H1 (cell line): ENCODE measurements around the gene TBC1D22A. TPM values are rescaled to one million over a fixed set of nuclear protein-coding genes. Genes with fewer than 3 reads are reported as not detected.

Experiments used
- CTCF ChIA-PET: fragments of 300-600 bp; sonication (Branson Sonifier 250); formaldehyde crosslinking; loops from one replicate; lab custom pipeline; 2021; ENCODE audit not compliant: partially characterized antibody; lab: Charles Lee
- POLR2A ChIA-PET: fragments of 300-600 bp; sonication (Branson Sonifier 250); formaldehyde crosslinking; loops from one replicate; lab custom pipeline; 2021; ENCODE audit warnings: inconsistent platforms; ENCODE audit not compliant: partially characterized antibody; lab: Charles Lee
- DNase-seq, 2 experiments: peaks; one replicate each; pipeline versions ENCODE4 v3.0.0 to v3.0.0-alpha.2; 2010 to 2022; ENCODE audit warnings: low spot score in 2 of 2, low read depth in 1 of 2, mixed read lengths in 1 of 2
- FAIRE-seq: peaks from 2 replicates; lab custom pipeline; 2011; peaks lifted over from hg19 to GRCh38; lab: Jason Lieb, UNC
- H2AFZ ChIP-seq: 2 replicates; pipeline ENCODE4 v1.8.1; 2012; ENCODE audit warnings: low read length, inconsistent platforms
- H2AK5ac ChIP-seq: 2 replicates; pipeline ENCODE4 v1.6.1; 2013; ENCODE audit warnings: low read depth, low read length
- H2BK120ac ChIP-seq: replicated peaks from 2 replicates; pipeline ENCODE3; 2013; ENCODE audit warnings: low read depth, low read length, inconsistent platforms
- H2BK12ac ChIP-seq: 2 replicates; pipeline ENCODE4 v1.6.1; 2013; ENCODE audit warnings: low read depth, low read length
- H2BK15ac ChIP-seq: 2 replicates; pipeline ENCODE4 v1.6.1; 2013; ENCODE audit warnings: low read length
- H2BK20ac ChIP-seq: 2 replicates; pipeline ENCODE4 v1.6.1; 2013; ENCODE audit warnings: low read length
- H2BK5ac ChIP-seq: 2 replicates; pipeline ENCODE4 v1.6.1; 2013; ENCODE audit warnings: low read depth, low read length
- H3K14ac ChIP-seq: 2 replicates; pipeline ENCODE4 v1.6.1; 2013; ENCODE audit warnings: inconsistent platforms; ENCODE audit not compliant: insufficient read length
- H3K18ac ChIP-seq: 2 replicates; pipeline ENCODE4 v1.6.1; 2013; ENCODE audit warnings: low read length; ENCODE audit errors: extremely low read depth
- H3K23ac ChIP-seq: 2 replicates; pipeline ENCODE4 v1.6.1; 2013; ENCODE audit warnings: inconsistent platforms; ENCODE audit not compliant: insufficient read length
- H3K23me2 ChIP-seq: 2 replicates; pipeline ENCODE4 v1.6.1; 2013; ENCODE audit warnings: low read depth, low read length
- H3K27ac ChIP-seq: 2 replicates; pipeline ENCODE4 v1.6.1; 2011; ENCODE audit warnings: low read depth, low read length, inconsistent platforms
- H3K27me3 ChIP-seq, 4 experiments: replicated peaks in 1 of 4; 1 replicate in 1 of 4; 2 replicates in 3 of 4; pipeline versions ENCODE4 v1.6.1 to v1.8.1; 2011 to 2013; ENCODE audit warnings: low read length in 3 of 4, mild to moderate bottlenecking in 3 of 4, inconsistent platforms in 2 of 4, mixed read lengths in 2 of 4, moderate library complexity in 1 of 4; ENCODE audit not compliant: control insufficient read depth in 3 of 4, insufficient read depth in 3 of 4; ENCODE audit errors: extremely low read depth in 1 of 4
- H3K36me3 ChIP-seq, 4 experiments: 2 replicates each; pipeline versions ENCODE4 v1.6.1 to v1.8.1; 2011 to 2013; ENCODE audit warnings: mild to moderate bottlenecking in 4 of 4, low read length in 3 of 4, moderate library complexity in 2 of 4, control low read depth in 1 of 4, inconsistent platforms in 1 of 4; ENCODE audit not compliant: insufficient read depth in 4 of 4, control insufficient read depth in 2 of 4
- H3K4ac ChIP-seq: replicated peaks from 2 replicates; pipeline ENCODE3; 2013; ENCODE audit warnings: low read length, low read depth, mixed read lengths, inconsistent platforms; ENCODE audit not compliant: insufficient read length
- H3K4me1 ChIP-seq, 4 experiments: replicated peaks in 1 of 4; 1 replicate in 1 of 4; 2 replicates in 3 of 4; pipeline versions ENCODE4 v1.6.1 to v1.8.1; 2011 to 2013; ENCODE audit warnings: low read length in 3 of 4, inconsistent platforms in 2 of 4, mixed read lengths in 1 of 4; ENCODE audit not compliant: insufficient read depth in 4 of 4, control insufficient read depth in 3 of 4
- H3K4me2 ChIP-seq, 2 experiments: 2 replicates each; pipeline versions ENCODE4 v1.6.1 to v1.8.1; 2011 to 2013; ENCODE audit warnings: low read depth in 2 of 2, low read length in 2 of 2, control low read depth in 1 of 2, inconsistent platforms in 1 of 2, mild to moderate bottlenecking in 1 of 2; ENCODE audit not compliant: insufficient read depth in 1 of 2
- H3K4me3 ChIP-seq, 4 experiments: fragments of 200-600, 300-600 bp in 1 of 4; sonication (generic), shearing (Covaris generic), sonication (Bioruptor Twin) in 1 of 4; 2 replicates each; pipeline versions ENCODE4 v1.5.1 to v1.8.1; 2011 to 2016; ENCODE audit warnings: low read length in 4 of 4, low read depth in 3 of 4, control low read depth in 2 of 4, inconsistent platforms in 2 of 4, mild to moderate bottlenecking in 2 of 4, mixed read lengths in 1 of 4, moderate library complexity in 1 of 4; ENCODE audit not compliant: insufficient read depth in 2 of 4; ENCODE audit errors: extremely low read depth in 1 of 4
- H3K56ac ChIP-seq: replicated peaks from 2 replicates; pipeline ENCODE3; 2013; ENCODE audit warnings: low read depth, mild to moderate bottlenecking, mixed read lengths, low read length, inconsistent platforms; ENCODE audit not compliant: insufficient read length
- H3K79me1 ChIP-seq: 2 replicates; pipeline ENCODE4 v1.6.1; 2013; ENCODE audit warnings: low read depth, low read length, control low read depth
- H3K79me2 ChIP-seq, 2 experiments: 2 replicates each; pipeline versions ENCODE4 v1.6.1 to v1.8.1; 2012 to 2013; ENCODE audit warnings: low read length in 2 of 2, mild to moderate bottlenecking in 2 of 2, inconsistent platforms in 1 of 2; ENCODE audit not compliant: insufficient read depth in 2 of 2, control insufficient read depth in 1 of 2
- H3K9ac ChIP-seq, 4 experiments: replicated peaks in 1 of 4; 1 replicate in 1 of 4; 2 replicates in 3 of 4; pipeline versions ENCODE4 v1.6.1 to v1.8.1; 2011 to 2013; ENCODE audit warnings: low read depth in 3 of 4, low read length in 3 of 4, control low read depth in 2 of 4, mild to moderate bottlenecking in 2 of 4, moderate library complexity in 2 of 4, inconsistent platforms in 1 of 4; ENCODE audit errors: extremely low read depth in 1 of 4
- H3K9me3 ChIP-seq, 2 experiments: 2 replicates each; pipeline versions ENCODE4 v1.6.1 to v1.8.1; 2012 to 2013; ENCODE audit warnings: mild to moderate bottlenecking in 2 of 2, moderate library complexity in 2 of 2, control low read depth in 1 of 2, inconsistent platforms in 1 of 2, low read depth in 1 of 2, low read length in 1 of 2, mixed read lengths in 1 of 2; ENCODE audit not compliant: insufficient read depth in 2 of 2
- H4K20me1 ChIP-seq, 2 experiments: replicated peaks in 1 of 2; 2 replicates each; pipeline versions ENCODE3 to v1.8.1; 2011 to 2013; ENCODE audit warnings: inconsistent platforms in 2 of 2, low read length in 2 of 2, mild to moderate bottlenecking in 1 of 2; ENCODE audit not compliant: insufficient read depth in 2 of 2, control insufficient read depth in 1 of 2
- H4K5ac ChIP-seq: 2 replicates; pipeline ENCODE4 v1.6.1; 2013; ENCODE audit warnings: low read length, low read depth, mixed read lengths, inconsistent platforms; ENCODE audit not compliant: insufficient read length
- H4K8ac ChIP-seq: 2 replicates; pipeline ENCODE4 v1.8.0; 2013; ENCODE audit warnings: mild to moderate bottlenecking, moderate library complexity, low read length, inconsistent platforms; ENCODE audit not compliant: insufficient read depth; ENCODE audit errors: extremely low read depth
- H4K91ac ChIP-seq: replicated peaks from 2 replicates; pipeline ENCODE3; 2013; ENCODE audit warnings: low read length, mixed read lengths, inconsistent platforms; ENCODE audit not compliant: insufficient read length
- CREB1 ChIP-seq: IDR thresholded peaks from 2 replicates; pipeline ENCODE4 v1.6.1; 2012; ENCODE audit warnings: inconsistent platforms
- HDAC6 ChIP-seq: IDR thresholded peaks from one replicate; pipeline ENCODE4 v1.7.1; 2012; ENCODE audit warnings: low read depth, mild to moderate bottlenecking, inconsistent platforms, low read length, moderate library complexity
- KDM1A ChIP-seq: fragments of 200-600, 300-600 bp; sonication (generic); IDR thresholded peaks from 2 replicates; pipeline ENCODE4 v1.7.1; 2016; ENCODE audit warnings: mild to moderate bottlenecking, low read length, borderline replicate concordance
- KDM5A ChIP-seq: fragments of 200-600 bp; IDR thresholded peaks from 2 replicates; pipeline ENCODE4 v1.7.1; 2012; ENCODE audit warnings: mild to moderate bottlenecking, low read length, inconsistent platforms, mixed read lengths
- NRF1 ChIP-seq: IDR thresholded peaks from 2 replicates; pipeline ENCODE4 v1.6.1; 2011; ENCODE audit warnings: mild to moderate bottlenecking, low read depth, low read length, improper control_type of control experiment
- PHF8 ChIP-seq: fragments of 200-600 bp; sonication (generic); conservative IDR thresholded peaks from 2 replicates; pipeline ENCODE4 v1.7.1; 2012; ENCODE audit warnings: low read depth, mild to moderate bottlenecking, inconsistent platforms, low read length, moderate library complexity
- POLR2A ChIP-seq, 2 experiments: IDR thresholded peaks; 1 replicate in 1 of 2; 2 replicates in 1 of 2; pipeline ENCODE4 v1.6.1; 2011; ENCODE audit warnings: low read depth in 2 of 2, low read length in 2 of 2, mild to moderate bottlenecking in 2 of 2; ENCODE audit errors: control extremely low read depth in 1 of 2
- POLR2AphosphoS5 ChIP-seq: IDR thresholded peaks from 2 replicates; pipeline ENCODE4 v1.6.1; 2011; ENCODE audit warnings: low read depth, low read length
- RAD21 ChIP-seq, 2 experiments: IDR thresholded peaks in 1 of 2; conservative IDR thresholded peaks in 1 of 2; 2 replicates each; pipeline ENCODE4 v1.6.1; 2011; ENCODE audit warnings: low read depth in 2 of 2, low read length in 2 of 2, improper control_type of control experiment in 1 of 2, inconsistent platforms in 1 of 2, mild to moderate bottlenecking in 1 of 2, moderate library complexity in 1 of 2
- YY1 ChIP-seq: IDR thresholded peaks from 2 replicates; pipeline ENCODE4 v1.6.1; 2011; ENCODE audit warnings: low read depth, mild to moderate bottlenecking, low read length
- WGBS, 2 experiments: shearing (Covaris generic) in 1 of 2; methylation state at CpG; one replicate each; pipeline versions ENCODE4 v1.1.6 to v1.1.7; 2013 to 2015; ENCODE audit warnings: low lambda C conversion rate in 2 of 2, mixed read lengths in 2 of 2, inconsistent platforms in 1 of 2, low coverage in 1 of 2, missing lambda C conversion rate in 1 of 2; ENCODE audit not compliant: insufficient replicate concordance in 2 of 2, insufficient coverage in 1 of 2, insufficient read length in 1 of 2; ENCODE audit errors: extremely low coverage in 1 of 2, missing lambda C conversion rate in 1 of 2; 5-methylcytosine and 5-hydroxymethylcytosine counted together
- polyA plus RNA-seq, 7 experiments: library from polyadenylated mRNA; depleted of rRNA in 3 of 7; stranded (reverse) in 5 of 7; unstranded in 2 of 7; fragments of >200 nt in 5 of 7; fragments of 200-250 nt in 2 of 7; gene quantifications; 1 replicate in 5 of 7; 2 replicates in 1 of 7; 4 replicates in 1 of 7; pipeline versions ENCODE4 v1.2.1 to v1.2.3, GENCODE V29; 2011 to 2013; ENCODE audit warnings: missing spikeins in 2 of 7, mixed read lengths in 2 of 7
- total RNA-seq: library from RNA; stranded (reverse); fragmentation: NEBNext Ultra II Directional; extraction: Animal tissue kit (Norgen Biotek cat#: 25700); gene quantifications from 2 replicates; pipeline ENCODE4 v1.2.1, GENCODE V29; 2021
- TF ChIP-seq, protein P1 (sequence below), 3 experiments: IDR thresholded peaks; 1 replicate in 2 of 3; 2 replicates in 1 of 3; pipeline versions ENCODE4 v1.5.1 to v1.6.1; 2011; ENCODE audit warnings: low read length in 3 of 3, mild to moderate bottlenecking in 3 of 3, inconsistent platforms in 2 of 3, low read depth in 1 of 3, moderate library complexity in 1 of 3; ENCODE audit not compliant: insufficient read depth in 1 of 3; ENCODE audit errors: control extremely low read depth in 1 of 3

TBC1D22A gene
- total and polyA plus RNA-seq, 2 of the 8 experiments (the other 6 are each of a cell fraction or from before 2014, with no cell fraction given) = 11.9 to 18.4 TPM

- Histone ChIP-seq H2BK5ac (no peak overlapping the region; the same call in 1 of the 2 replicates), H3K9me3 (peaks cover 0 to 4% of the 10 kb centered on the region in 2 experiments; a peak in 1 of 4 replicates), H2AK5ac (no peak overlapping the region), H3K18ac (no peak overlapping the region), H3K4me3 (no peak overlapping the region), H3K23me2 (no peaks in the 10 kb centered on the region; the same call in 1 of the 2 replicates), H4K8ac (no peak overlapping the region), H2AFZ (no peak overlapping the region), H3K79me1 (peaks cover 2% of the 10 kb centered on the region; the same call in 1 of the 2 replicates), H2BK120ac (no peak overlapping the region), H4K20me1 (peaks cover 2 to 3% of the 10 kb centered on the region in 2 experiments), H2BK15ac (no peak overlapping the region), H3K9ac (no peak overlapping the region), H2BK12ac (no peak overlapping the region), H3K4me1 (no peaks in the 10 kb centered on the region; a peak in 2 of 7 replicates), H3K56ac (no peak overlapping the region), H3K36me3 (no peaks in the 10 kb centered on the region), H3K14ac (no peak overlapping the region), H3K27ac (no peak overlapping the region), H3K4ac (no peak overlapping the region), H2BK20ac (no peak overlapping the region), H4K5ac (no peak overlapping the region), H3K23ac (no peak overlapping the region), H3K27me3 (no peaks in the 10 kb centered on the region), H3K79me2 (no peaks in the 10 kb centered on the region), H4K91ac (no peak overlapping the region), H3K4me2 (no peak overlapping the region)
- CTCF ChIA-PET = interaction anchor here (1.0 kb wide), 1 partner anchor 101 kb away, joined by 3 read pairs; no protein-coding TSS in a partner anchor
- no peak for FAIRE-seq
- WGBS, 2 experiments = 90% methylated on average over 21 of the region's 21 CpGs; no CpG with 5 or more reads in 1 of the 2 experiments
- POLR2A ChIA-PET = no interaction called here
- no peak for DNase-seq
- TF ChIP-seq RAD21 (IDR thresholded peaks at IDR 0.05 in 1 of 2, conservative IDR thresholded peaks at IDR 0.05 in 1 of 2; ENCODE audit: low read depth in 2 of 2, low read length in 2 of 2) = no peak
- TF ChIP-seq NRF1 = no peak
- TF ChIP-seq PHF8 = no peak
- no peak for TF ChIP-seq YY1
- TF ChIP-seq KDM5A = no peak
- TF ChIP-seq, protein P1, sequence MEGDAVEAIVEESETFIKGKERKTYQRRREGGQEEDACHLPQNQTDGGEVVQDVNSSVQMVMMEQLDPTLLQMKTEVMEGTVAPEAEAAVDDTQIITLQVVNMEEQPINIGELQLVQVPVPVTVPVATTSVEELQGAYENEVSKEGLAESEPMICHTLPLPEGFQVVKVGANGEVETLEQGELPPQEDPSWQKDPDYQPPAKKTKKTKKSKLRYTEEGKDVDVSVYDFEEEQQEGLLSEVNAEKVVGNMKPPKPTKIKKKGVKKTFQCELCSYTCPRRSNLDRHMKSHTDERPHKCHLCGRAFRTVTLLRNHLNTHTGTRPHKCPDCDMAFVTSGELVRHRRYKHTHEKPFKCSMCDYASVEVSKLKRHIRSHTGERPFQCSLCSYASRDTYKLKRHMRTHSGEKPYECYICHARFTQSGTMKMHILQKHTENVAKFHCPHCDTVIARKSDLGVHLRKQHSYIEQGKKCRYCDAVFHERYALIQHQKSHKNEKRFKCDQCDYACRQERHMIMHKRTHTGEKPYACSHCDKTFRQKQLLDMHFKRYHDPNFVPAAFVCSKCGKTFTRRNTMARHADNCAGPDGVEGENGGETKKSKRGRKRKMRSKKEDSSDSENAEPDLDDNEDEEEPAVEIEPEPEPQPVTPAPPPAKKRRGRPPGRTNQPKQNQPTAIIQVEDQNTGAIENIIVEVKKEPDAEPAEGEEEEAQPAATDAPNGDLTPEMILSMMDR (IDR thresholded peaks at IDR 0.05; ENCODE audit: control extremely low read depth in 1 of 3, insufficient read depth in 1 of 3, low read depth in 1 of 3, low read length in 3 of 3) = no peak
- TF ChIP-seq POLR2A (IDR thresholded peaks at IDR 0.05; ENCODE audit: control extremely low read depth in 1 of 2, low read depth in 2 of 2, low read length in 2 of 2) = no peak
- no peak for TF ChIP-seq KDM1A
- no peak for TF ChIP-seq HDAC6
- TF ChIP-seq POLR2AphosphoS5 = no peak
- TF ChIP-seq CREB1 = no peak
Observed at GRCh38 chr22:47014636-47015345, 252.3 kb downstream of the TBC1D22A start.
